DND-41 (cell line): ENCODE measurements around the gene EIF3I.

Experiments used
- ATAC-seq: fragments of 200-7000 bp; cut with Tn5 transposase; 3 replicates; pipeline ENCODE4 v1.9.1; 2021; ENCODE audit warnings: low read depth; ENCODE audit not compliant: insufficient read depth
- DNase-seq: peaks from one replicate; pipeline ENCODE4 v3.0.0-alpha.2; 2020
- H2AFZ ChIP-seq: 2 replicates; pipeline ENCODE4 v1.6.0; 2012; ENCODE audit warnings: low read depth, low read length
- H3K27ac ChIP-seq: 2 replicates; pipeline ENCODE4 v1.5.1; 2012; ENCODE audit warnings: low read length, inconsistent platforms
- H3K27me3 ChIP-seq: fragments of 200-600 bp; sonication (generic); 2 replicates; pipeline ENCODE4 v1.6.0; 2012; ENCODE audit warnings: low read length, mild to moderate bottlenecking, inconsistent platforms; ENCODE audit not compliant: insufficient read depth, poor library complexity
- H3K36me3 ChIP-seq: 2 replicates; pipeline ENCODE4 v1.5.1; 2012; ENCODE audit warnings: low read length, inconsistent platforms; ENCODE audit not compliant: insufficient read depth
- H3K4me1 ChIP-seq: 2 replicates; pipeline ENCODE4 v1.5.1; 2012; ENCODE audit warnings: mild to moderate bottlenecking, low read length; ENCODE audit not compliant: insufficient read depth
- H3K4me2 ChIP-seq: 2 replicates; pipeline ENCODE4 v1.6.0; 2012; ENCODE audit warnings: mild to moderate bottlenecking, moderate library complexity, low read length, inconsistent platforms; ENCODE audit not compliant: insufficient read depth
- H3K4me3 ChIP-seq, 2 experiments: fragments of 200-600 bp in 1 of 2; shearing (Covaris generic) in 1 of 2; 2 replicates each; pipeline ENCODE4 v1.5.1; 2012 to 2016; ENCODE audit warnings: inconsistent platforms in 2 of 2, low read length in 2 of 2, mild to moderate bottlenecking in 2 of 2, low read depth in 1 of 2, moderate library complexity in 1 of 2
- H3K79me2 ChIP-seq: 2 replicates; pipeline ENCODE4 v1.6.0; 2012; ENCODE audit warnings: low read length, inconsistent platforms; ENCODE audit not compliant: insufficient read depth
- H3K9ac ChIP-seq: 2 replicates; pipeline ENCODE4 v1.6.0; 2012; ENCODE audit warnings: low read depth, mild to moderate bottlenecking, inconsistent platforms, low read length, moderate library complexity
- H3K9me3 ChIP-seq: 2 replicates; pipeline ENCODE4 v1.5.1; 2012; ENCODE audit warnings: low read length, moderate library complexity, mild to moderate bottlenecking, inconsistent platforms; ENCODE audit not compliant: insufficient read depth, severe bottlenecking
- H4K20me1 ChIP-seq: 2 replicates; pipeline ENCODE4 v1.6.0; 2012; ENCODE audit warnings: low read length; ENCODE audit not compliant: insufficient read depth
- EZH2 ChIP-seq: IDR thresholded peaks from 3 replicates; pipeline ENCODE4 v1.6.1; 2012; ENCODE audit warnings: borderline replicate concordance, low read depth, mild to moderate bottlenecking, moderate library complexity, low read length, inconsistent platforms; ENCODE audit not compliant: severe bottlenecking
- TF ChIP-seq, protein P1 (sequence below): IDR thresholded peaks from 2 replicates; pipeline ENCODE4 v1.5.1; 2012; ENCODE audit warnings: borderline replicate concordance, low read length, moderate library complexity, mild to moderate bottlenecking; ENCODE audit not compliant: poor library complexity, severe bottlenecking; ENCODE audit errors: extremely low read depth

The EIF3I gene

DNA sequence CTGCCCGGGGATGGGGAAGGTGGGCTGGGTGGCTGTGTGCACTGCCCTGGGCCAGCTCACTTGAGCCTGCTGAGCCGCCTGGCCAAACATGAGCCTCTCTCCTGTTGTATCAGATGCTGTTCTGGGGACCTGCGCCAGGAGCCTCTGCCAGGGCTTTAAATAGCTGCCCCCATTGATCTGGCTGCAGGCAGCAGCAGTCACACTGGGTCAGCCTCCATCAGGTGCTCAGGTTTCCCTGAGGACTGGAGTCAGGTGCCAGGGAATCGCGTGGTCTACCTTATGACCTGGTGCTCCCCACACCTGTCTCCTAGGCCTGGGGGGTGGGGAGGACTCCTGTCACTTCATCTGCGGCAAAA is 22.5 kb upstream of the EIF3I start:
- Histone ChIP-seq H3K9me3 (no peaks in the 10 kb centered on the region), H3K4me3 (peak overlapping the region in 1 of 2 experiments; percentile 68; a peak in 3 of 4 replicates), H3K36me3 (peaks cover 45% of the 10 kb centered on the region), H3K9ac (peak overlapping the region; percentile 60), H3K27me3 (no peaks in the 10 kb centered on the region), H3K4me1 (peaks cover 59% of the 10 kb centered on the region), H3K4me2 (peak overlapping the region; percentile 97), H3K79me2 (peaks cover 12% of the 10 kb centered on the region), H4K20me1 (peaks cover 26% of the 10 kb centered on the region; the same call in 1 of the 2 replicates), H3K27ac (peak overlapping the region; percentile 77), H2AFZ (peak overlapping the region; percentile 64)
- DNase-seq (no peak), ATAC-seq (no peak)
- no peak for TF ChIP-seq EZH2
- TF ChIP-seq, protein P1, sequence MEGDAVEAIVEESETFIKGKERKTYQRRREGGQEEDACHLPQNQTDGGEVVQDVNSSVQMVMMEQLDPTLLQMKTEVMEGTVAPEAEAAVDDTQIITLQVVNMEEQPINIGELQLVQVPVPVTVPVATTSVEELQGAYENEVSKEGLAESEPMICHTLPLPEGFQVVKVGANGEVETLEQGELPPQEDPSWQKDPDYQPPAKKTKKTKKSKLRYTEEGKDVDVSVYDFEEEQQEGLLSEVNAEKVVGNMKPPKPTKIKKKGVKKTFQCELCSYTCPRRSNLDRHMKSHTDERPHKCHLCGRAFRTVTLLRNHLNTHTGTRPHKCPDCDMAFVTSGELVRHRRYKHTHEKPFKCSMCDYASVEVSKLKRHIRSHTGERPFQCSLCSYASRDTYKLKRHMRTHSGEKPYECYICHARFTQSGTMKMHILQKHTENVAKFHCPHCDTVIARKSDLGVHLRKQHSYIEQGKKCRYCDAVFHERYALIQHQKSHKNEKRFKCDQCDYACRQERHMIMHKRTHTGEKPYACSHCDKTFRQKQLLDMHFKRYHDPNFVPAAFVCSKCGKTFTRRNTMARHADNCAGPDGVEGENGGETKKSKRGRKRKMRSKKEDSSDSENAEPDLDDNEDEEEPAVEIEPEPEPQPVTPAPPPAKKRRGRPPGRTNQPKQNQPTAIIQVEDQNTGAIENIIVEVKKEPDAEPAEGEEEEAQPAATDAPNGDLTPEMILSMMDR: no peak

DNA sequence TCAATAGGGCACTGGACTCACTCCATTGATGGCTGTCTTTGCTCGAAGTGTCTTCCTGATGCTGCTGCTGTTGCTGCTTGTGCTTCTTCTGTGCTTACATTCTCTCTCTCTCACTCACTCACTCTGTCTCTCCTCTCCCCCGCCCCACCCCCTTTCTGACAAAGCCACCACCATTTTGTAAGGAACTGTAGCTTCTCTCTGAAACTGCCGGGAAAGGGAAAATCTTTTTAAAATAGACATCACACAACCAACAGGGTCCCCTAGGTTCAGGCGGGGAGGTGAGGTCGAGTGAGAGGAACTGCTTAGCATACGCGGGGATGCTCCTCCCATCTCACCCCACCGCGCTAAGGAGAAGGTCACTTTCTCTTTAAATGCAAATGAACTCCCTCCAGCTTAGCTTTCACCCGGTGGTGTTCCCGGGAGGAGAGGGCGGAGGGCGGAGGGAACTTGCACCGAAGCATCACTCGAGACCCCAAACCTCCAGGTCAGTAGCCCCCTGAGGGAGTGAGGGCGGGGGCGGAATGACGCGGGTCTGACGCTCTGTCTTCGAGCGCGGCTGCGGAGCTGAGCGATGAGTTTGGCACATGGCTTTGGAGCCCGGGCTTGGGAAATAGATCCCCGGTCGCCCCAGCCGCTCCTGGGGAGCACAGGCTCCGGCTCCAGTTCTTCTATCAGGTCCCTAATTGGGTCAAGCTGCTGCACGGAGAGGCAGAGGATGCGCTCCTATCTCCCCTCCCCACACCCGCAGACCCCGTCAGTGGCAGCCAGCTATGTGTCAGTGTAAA is 21.8 kb upstream of the EIF3I start, which contains the start of gene CCDC28B:
CCDC28B (plus strand) TSS at position 370 of the 785 bp plus-strand sequence. CDS start 1,341 bp downstream, outside the sequence.
- H3K27me3 ChIP-seq: no peaks in the 10 kb centered on the region
- H3K4me1 ChIP-seq: peaks cover 59% of the 10 kb centered on the region
- DNase-seq: peak; percentile 68
- H2AFZ ChIP-seq: peak within 1 kb of the TSS; percentile 88
- H3K4me2 ChIP-seq: peak within 1 kb of the TSS; percentile 97
- ATAC-seq: peak; percentile 48
- H4K20me1 ChIP-seq: peaks cover 22% of the 10 kb centered on the region; the same call in 1 of the 2 replicates
- H3K36me3 ChIP-seq: peaks cover 38% of the 10 kb centered on the region
- peaks cover 12% of the 10 kb centered on the region for H3K79me2 ChIP-seq
- H3K9me3 ChIP-seq: no peaks in the 10 kb centered on the region
- peak within 1 kb of the TSS; percentile 60 for H3K9ac ChIP-seq
- H3K27ac ChIP-seq: peak within 1 kb of the TSS; percentile 77
- no peak for TF ChIP-seq EZH2
- TF ChIP-seq, protein P1: no peak
- peak within 1 kb of the TSS; percentile 40 to 68 for H3K4me3 ChIP-seq

DNA sequence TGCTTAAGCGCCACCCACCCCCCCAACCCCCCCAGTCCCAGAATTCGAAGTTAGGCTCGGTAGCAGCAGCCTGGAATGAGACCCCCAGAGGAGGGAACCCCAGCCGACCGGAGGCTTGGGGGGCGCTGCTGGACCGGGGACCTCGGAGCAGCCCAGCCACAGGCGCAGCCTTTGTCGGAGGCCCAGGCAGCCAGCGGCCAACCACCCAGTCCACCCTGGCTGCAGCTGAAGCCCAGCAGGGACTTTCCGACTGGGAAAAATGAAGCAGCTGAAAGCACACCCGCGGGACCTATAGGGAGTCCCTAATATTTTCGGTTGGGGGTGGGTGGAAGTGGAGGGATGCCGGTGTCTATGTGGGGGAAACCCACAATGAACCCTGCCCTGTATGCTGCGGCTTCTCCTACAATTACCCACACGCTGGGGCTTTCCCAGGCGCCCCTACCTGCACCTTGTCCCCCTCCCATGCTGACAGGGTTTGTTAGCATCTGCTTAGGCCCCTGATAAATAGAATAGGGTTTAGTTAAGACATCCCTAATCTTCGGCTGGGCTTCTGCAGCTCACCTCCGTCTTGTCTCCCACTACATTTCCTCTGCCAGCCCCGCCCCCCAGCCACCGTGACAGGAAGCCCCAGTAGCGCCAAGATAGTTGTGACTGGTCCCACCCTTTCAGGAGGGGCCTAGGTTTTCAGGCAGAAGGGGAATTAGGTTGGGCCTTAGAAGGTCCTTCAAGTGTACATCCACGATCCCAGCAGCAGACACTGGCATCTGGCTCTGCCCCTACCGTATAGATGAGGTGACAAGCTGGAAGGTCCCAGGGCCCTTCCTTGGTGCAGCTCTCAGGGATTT is 21.0 kb upstream of the EIF3I start:
- Histone ChIP-seq H2AFZ (peak overlapping the region; percentile 88), H3K36me3 (peaks cover 30% of the 10 kb centered on the region), H3K9me3 (no peaks in the 10 kb centered on the region), H3K4me2 (peak overlapping the region; percentile 97), H3K27ac (peak overlapping the region; percentile 77), H4K20me1 (peaks cover 15% of the 10 kb centered on the region; the same call in 1 of the 2 replicates), H3K79me2 (peaks cover 19% of the 10 kb centered on the region), H3K4me3 (peak overlapping the region; percentile 40 to 68), H3K4me1 (peaks cover 58% of the 10 kb centered on the region), H3K27me3 (no peaks in the 10 kb centered on the region), H3K9ac (peak overlapping the region; percentile 60)
- TF ChIP-seq, protein P1: peak; percentile 33
- TF ChIP-seq EZH2: no peak
- DNase-seq (peak; percentile 91), ATAC-seq (peak; percentile 73)
